Upper lobe of right lung (tissue), 1 donor: Measurements from ENCODE around the gene PRRC2A. TPM values are rescaled to one million over a fixed set of nuclear protein-coding genes. Genes with fewer than 3 reads are reported as not detected.

Source experiments
- ATAC-seq: fragments of 200-7000 bp; cut with Tn5 transposase; one replicate; pipeline ENCODE4 v1.9.1; 2020; ENCODE audit warnings: mild to moderate bottlenecking, moderate library complexity
- DNase-seq: peaks from one replicate; pipeline ENCODE4 v3.0.0-alpha.2; 2020
- H3K27ac ChIP-seq: fragments of 200-600 bp; one replicate; pipeline ENCODE4 v1.8.0; 2022
- H3K27me3 ChIP-seq: fragments of 200-600 bp; one replicate; pipeline ENCODE4 v1.8.0; 2022; ENCODE audit warnings: mild to moderate bottlenecking
- H3K36me3 ChIP-seq: fragments of 200-600 bp; one replicate; pipeline ENCODE4 v1.8.0; 2022
- H3K4me1 ChIP-seq: fragments of 200-600 bp; one replicate; pipeline ENCODE4 v1.8.0; 2022
- H3K4me3 ChIP-seq: fragments of 200-600 bp; one replicate; pipeline ENCODE4 v1.8.0; 2022; ENCODE audit warnings: mild to moderate bottlenecking
- H3K9me3 ChIP-seq: fragments of 200-600 bp; one replicate; pipeline ENCODE4 v1.8.0; 2022
- CTCF ChIP-seq: fragments of 200-600 bp; IDR thresholded peaks from one replicate; pipeline ENCODE4 v1.8.0; 2022; ENCODE audit warnings: antibody characterized with exemption
- intact Hi-C: fragments of 100-400 bp; cut with DNase I; formaldehyde crosslinking; loops from one replicate; pipeline ENCODE4 v1.11.0; 2022
- total RNA-seq: library from RNA; stranded (reverse); fragmentation: NEBNext Ultra II Directional; extraction: Animal tissue kit (Norgen Biotek cat#: 25700); gene quantifications from one replicate; pipeline ENCODE4 v1.2.1, GENCODE V29; 2021
- donor health status: DM: no; HTN: yes; CAD: no; lungs with severe emphysema.

The PRRC2A gene
- total RNA-seq, 1 donor from 2014 or later: 138 TPM

- Histone ChIP-seq H3K27ac (peak overlapping the region; percentile 93), H3K36me3 (peaks cover 32% of the 10 kb centered on the region), H3K4me3 (peak overlapping the region; percentile 63), H3K4me1 (peaks cover 47% of the 10 kb centered on the region), H3K27me3 (no peaks in the 10 kb centered on the region), H3K9me3 (no peaks in the 10 kb centered on the region)
- DNase-seq (no peak), ATAC-seq (no peak)
- TF ChIP-seq CTCF: no peak
- intact Hi-C loops: no loop called here
Measured at GRCh38 chr6:31663126-31663960, 42.8 kb downstream of the PRRC2A start.

GRCh38 chr6:31663961-31664789, 43.7 kb downstream of the PRRC2A start:
- ATAC-seq: no peak
- DNase-seq: no peak
- Histone ChIP-seq H3K27me3 (no peaks in the 10 kb centered on the region), H3K36me3 (peaks cover 40% of the 10 kb centered on the region), H3K4me3 (peak overlapping the region; percentile 63), H3K9me3 (no peaks in the 10 kb centered on the region), H3K4me1 (peaks cover 38% of the 10 kb centered on the region), H3K27ac (peak overlapping the region; percentile 93)
- no peak for TF ChIP-seq CTCF
- intact Hi-C loops: no loop called here

- Histone ChIP-seq H3K36me3 (peaks cover 48% of the 10 kb centered on the region), H3K9me3 (no peaks in the 10 kb centered on the region), H3K27me3 (no peaks in the 10 kb centered on the region), H3K4me3 (peak within 1 kb of the TSS; percentile 63), H3K27ac (peak within 1 kb of the TSS; percentile 93), H3K4me1 (peaks cover 33% of the 10 kb centered on the region)
- intact Hi-C loops: no loop called here
- TF ChIP-seq CTCF: no peak
- peak; percentile 61 for ATAC-seq
- peak; percentile 92 for DNase-seq
Measured at GRCh38 chr6:31664790-31665500, 44.4 kb downstream of the PRRC2A start, which contains the start of gene GPANK1. Gene GPANK1, minus strand, starts transcription at chr6:31664997. Its CDS starts 519 bp downstream, at chr6:31664478.

GRCh38 chr6:31665501-31666336, 45.2 kb downstream of the PRRC2A start, which contains the start of gene CSNK2B:
Gene CSNK2B, plus strand, starts transcription at chr6:31666080. Its CDS starts 752 bp downstream, at chr6:31666832.
- ATAC-seq (peak; percentile 94), DNase-seq (peak; percentile 99)
- peak within 1 kb of the TSS; percentile 63 for H3K4me3 ChIP-seq
- intact Hi-C loops: no loop called here
- no peaks in the 10 kb centered on the region for H3K9me3 ChIP-seq
- no peaks in the 10 kb centered on the region for H3K27me3 ChIP-seq
- peaks cover 55% of the 10 kb centered on the region for H3K36me3 ChIP-seq
- H3K27ac ChIP-seq: peak within 1 kb of the TSS; percentile 93
- H3K4me1 ChIP-seq: peaks cover 33% of the 10 kb centered on the region
- peak; percentile 21 for TF ChIP-seq CTCF
